HG03139 (cell line): ENCODE measurements around the gene CD9.
A peak's percentile ranks its signal among the peaks of the same experiment; 100 is the strongest.
"Not testable (repeated sequence)": the region's sequence is repeated elsewhere in the genome, so short reads cannot be mapped to it uniquely, and the experiment has no call there.

Experiments used
- ATAC-seq: cut with Tn5 transposase; IDR thresholded peaks from one replicate; pipeline ENCODE4 v1.9.1; 2021; ENCODE audit not compliant: unreplicated experiment

CD9 gene, protein sequence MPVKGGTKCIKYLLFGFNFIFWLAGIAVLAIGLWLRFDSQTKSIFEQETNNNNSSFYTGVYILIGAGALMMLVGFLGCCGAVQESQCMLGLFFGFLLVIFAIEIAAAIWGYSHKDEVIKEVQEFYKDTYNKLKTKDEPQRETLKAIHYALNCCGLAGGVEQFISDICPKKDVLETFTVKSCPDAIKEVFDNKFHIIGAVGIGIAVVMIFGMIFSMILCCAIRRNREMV

DNA sequence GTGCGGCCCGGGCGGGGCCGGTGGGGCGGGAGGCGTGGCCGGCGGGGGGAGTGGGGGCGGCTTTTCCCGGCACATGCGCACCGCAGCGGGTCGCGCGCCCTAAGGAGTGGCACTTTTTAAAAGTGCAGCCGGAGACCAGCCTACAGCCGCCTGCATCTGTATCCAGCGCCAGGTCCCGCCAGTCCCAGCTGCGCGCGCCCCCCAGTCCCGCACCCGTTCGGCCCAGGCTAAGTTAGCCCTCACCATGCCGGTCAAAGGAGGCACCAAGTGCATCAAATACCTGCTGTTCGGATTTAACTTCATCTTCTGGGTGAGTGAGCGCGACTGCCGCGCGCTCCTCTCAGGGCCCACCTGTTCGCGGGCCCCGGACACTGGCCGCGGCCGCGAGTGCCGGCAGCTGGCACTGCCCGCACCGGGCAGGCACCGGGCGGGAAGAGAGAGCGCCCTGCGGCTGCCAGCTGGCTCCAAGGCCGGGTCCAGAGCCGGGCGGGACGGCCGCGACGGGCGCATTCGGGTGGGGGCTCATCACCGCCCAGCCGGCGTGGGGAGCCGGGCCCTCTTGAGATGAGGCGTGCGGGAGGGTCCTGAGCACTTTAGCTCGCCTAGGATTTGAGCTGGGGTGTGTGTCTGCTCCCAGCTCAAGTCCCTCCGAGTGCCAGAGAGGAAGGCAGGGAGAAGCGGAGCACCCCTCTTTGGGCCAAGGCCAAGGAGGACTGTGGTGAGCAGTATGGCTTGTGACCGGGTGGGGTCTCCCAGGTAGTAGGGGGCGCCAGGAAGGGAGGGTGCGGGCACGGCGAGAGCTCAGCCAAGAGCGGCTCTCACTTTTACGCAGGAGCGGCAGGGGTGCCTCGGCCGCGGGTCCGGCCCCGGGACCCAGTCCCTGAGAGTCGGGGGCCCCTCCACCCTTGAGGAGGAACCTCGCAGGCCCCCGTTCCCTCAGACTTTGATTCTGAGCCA lies at the start of gene CD9:
CD9 (plus strand) TSS at position 145 of the 957 bp plus-strand sequence; CDS start at position 245, 100 bp downstream.
- no peak for ATAC-seq

DNA sequence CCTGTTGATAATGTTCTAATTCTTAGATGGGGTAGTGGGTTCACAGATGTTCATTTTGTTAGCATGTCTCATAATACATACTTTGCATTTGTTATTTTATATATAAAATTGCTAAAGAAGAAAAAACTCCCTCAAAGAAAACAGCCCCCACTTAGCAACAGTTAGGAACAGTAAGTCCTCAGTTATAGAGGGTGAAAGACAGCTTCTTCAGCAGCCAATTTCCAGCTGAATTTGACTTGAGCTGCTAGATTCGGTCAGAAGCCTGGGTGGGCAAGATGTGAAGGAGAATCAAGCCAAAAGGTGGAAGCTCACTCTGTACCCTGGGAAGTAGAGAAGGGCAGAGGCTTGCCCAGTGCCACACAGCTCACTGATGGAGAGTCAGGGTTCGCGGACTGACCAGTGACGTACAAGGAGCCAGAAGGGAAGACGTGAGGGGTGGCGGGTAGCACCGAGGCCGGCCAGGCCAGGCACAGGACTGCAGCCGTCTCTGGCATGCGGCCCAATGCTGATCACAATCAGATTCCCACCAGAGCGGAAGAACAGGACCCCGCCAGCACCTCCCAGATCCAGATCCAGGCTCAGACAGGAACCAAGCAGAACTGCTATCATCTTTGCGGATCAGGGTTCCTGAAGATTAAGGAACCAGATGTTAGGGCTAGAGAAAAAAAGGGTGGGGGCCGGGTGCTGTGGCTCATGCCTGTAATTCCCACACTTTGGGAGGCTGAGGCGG lies 45.3 kb upstream of the CD9 start:
- ATAC-seq = no peak

DNA sequence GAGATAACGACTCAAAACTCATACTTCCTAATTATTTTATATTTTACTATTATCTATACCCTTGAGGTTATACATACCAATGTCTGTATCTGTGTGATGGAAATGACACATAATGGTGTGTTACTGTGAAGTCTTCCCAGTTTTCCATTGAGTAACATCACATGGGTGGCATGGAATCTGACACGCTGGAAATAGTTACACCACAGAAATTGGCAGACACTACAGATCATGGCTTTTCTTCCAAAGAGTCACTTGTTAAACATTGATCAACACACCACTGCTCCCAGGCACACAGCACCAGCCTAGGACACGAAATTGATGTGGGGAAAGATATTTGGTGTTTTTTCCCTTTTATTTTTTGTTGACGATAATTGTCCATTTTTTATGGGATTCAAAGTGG lies 42.7 kb upstream of the CD9 start:
- no peak for ATAC-seq

DNA sequence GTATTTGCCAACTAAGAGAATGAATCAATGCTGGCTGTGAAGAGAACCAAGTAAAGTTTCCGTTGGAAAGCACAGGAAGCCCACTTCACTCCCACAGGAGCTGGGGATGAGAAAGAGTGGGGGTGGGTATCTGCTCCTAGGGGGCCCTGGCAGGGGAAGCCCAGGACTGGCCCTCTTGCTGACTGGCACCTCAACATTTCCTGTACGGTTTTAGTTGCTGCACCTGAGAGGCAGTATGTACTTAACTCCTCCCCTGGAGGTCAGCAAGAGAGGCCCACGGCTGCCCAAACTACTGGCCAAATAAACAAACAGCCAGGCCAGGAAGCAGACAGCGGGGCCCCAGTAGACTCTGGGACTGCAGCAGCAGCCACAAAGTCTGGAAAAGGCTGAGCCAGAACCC lies 41.9 kb upstream of the CD9 start:
- no peak for ATAC-seq

DNA sequence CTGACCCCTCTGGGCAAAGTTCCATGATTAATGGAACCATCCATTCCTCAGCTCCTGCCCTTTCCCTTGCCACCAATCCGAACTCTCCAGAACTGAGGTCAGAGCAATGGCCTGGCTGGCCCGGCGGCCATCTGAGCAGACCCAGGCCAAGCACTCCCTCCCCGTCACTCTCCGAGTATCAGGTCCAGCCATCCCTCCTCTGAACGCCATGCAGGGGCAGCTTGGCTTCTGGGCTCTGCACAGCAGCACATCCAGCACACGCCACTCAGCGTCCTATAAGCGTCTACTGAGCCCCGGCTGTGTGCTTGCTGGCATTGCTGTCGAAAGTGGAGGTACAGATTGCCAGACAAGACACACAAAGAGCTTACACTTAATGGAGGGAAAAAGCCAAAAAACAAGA lies 41.5 kb upstream of the CD9 start:
- no peak for ATAC-seq

DNA sequence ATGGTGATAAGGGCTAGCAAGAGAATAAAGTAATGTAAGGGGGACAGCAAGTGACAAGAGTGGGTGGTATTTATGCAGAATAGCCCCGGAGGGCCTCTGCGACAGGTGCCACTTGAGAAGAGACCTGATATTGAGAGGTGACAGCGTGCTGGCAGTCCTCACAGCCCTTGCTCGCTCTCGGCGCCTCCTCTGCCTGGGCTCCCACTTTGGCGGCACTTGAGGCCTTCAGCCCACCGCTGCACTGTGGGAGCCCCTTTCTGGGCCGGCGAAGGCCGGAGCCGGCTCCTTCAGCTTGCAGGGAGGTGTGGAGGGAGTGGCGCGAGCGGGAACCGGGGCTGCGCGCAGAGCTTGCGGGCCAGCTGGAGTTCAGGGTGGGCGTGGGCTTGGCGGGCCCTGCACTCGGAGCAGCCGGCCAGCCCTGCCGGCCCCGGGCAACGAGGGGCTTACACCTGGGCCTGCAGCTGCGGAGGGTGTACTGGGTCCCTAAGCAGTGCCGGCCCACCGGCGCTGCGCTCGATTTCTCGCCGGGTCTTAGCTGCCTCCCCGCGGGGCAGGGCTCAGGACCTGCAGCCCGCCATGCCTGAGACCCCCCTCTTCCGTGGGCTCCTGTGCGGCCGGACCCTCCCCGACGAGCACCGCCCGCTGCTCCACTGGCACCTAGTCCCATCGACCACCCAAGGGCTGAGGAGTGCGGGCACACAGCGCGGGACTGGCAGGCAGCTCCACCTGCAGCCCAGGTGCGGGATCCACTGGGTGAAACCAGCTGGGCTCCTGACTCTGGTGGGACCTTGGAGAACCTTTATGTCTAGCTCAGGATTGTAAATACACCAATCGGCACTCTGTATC lies 40.8 kb upstream of the CD9 start:
- not testable (repeated sequence) for ATAC-seq

DNA sequence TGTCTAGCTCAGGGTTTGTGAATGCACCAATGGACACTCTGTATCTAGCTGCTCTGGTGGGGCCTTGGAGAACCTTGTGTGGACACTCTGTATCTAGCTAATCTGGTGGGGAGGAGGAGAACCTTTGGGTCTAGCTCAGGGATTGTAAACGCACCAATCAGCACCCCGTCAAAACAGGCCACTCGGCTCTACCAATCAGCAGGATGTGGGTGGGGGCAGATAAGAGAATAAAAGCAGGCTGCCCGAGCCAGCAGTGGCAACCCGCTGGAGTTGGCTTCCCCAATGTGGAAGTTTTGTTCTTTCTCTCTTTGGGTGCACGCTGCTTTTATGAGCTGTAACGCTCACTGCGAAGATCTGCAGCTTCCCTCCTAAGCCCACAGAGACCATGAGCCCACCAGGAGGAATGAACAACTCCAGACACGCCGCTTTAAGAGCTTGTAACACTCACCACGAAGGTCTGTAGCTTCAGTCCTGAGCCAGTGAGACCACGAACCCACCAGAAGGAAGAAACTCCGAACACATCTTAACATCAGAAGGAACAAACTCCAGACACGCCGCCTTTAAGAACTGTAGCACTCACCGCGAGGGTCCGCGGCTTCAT lies 40.1 kb upstream of the CD9 start:
- ATAC-seq = not testable (repeated sequence)

DNA sequence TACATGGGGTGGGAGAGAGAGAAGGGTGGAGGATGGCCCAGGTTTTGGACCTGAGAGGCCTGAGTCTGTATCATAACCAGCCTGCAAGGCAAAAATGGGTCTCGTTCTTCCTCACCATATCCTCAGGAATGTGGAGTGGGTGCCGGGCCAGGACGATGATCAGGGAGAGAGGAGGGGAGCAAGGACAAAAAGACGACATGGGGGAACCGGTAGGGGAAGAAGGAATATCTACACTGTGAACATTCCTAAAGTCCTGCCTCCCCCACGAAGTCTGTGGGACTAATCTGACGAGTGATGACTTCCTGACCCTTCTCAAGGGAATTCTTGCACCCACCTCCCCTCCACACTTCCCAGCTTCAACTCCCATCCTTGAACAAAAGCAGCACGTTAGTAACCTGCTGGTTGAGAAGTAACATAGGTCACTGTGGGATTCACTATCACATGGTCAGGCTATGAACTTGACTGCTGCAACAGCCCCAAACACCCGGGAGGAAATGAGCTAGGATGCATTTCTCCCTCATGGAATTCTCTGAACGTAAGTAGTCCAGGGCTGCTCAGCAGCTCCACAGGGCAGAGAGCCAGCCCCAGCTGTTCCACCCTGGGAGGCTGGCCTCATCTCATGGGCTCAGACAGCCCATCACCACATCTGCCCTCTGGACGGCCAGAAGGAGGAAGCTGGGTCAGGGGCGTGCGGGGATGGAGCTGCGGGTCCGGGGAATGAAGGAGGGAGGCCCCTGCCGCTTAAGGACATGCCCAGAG lies 38.9 kb upstream of the CD9 start:
- no peak for ATAC-seq

DNA sequence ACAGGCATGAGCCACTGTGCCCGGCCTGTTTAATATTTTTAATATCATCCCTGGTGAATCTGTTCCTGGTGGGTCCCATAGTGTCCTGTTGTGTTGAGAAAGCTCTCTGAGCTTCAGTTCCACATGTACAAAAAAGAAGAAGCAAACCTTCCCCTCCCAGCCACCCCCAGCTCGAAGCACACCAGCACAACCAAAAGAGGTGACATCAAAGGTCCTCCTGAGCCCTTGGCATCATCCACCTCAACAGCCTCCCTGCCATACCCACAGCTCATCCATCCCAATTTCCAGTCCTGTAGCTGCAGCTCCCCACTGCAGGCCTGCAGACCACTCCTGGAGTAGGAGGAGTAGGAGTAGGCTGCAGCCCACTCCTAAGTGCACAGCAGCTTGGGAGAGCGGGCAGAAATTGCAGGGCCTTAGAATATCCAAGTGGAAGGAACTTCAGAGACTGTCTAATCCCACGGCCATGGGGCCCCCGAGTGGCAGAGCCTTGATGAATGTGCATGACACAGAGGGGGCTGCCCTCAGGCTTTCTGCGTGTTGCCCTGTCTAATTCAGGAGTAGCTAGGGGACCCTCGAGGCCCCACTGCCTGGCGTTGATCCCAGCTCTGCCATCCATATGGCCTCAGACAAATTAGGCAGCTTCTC lies 36.7 kb upstream of the CD9 start:
- ATAC-seq = no peak

DNA sequence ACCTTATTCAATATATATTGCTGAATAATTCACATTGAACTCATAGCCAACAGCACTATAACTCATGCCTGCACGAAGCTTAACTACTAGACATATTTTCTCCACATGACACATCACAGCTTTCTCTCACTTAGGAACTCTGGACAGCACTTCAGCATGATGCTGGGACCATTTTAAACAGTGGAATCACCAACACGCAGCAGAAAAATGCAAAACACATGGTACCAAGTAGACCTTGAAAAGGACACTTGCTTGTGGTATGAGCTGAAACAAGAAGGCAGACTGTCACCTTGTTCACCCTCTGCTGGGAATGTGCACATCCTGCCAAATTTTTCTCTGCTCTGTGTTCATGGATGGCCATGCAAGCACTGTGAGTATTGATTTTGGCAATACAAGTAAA lies 34.8 kb upstream of the CD9 start:
- no peak for ATAC-seq

DNA sequence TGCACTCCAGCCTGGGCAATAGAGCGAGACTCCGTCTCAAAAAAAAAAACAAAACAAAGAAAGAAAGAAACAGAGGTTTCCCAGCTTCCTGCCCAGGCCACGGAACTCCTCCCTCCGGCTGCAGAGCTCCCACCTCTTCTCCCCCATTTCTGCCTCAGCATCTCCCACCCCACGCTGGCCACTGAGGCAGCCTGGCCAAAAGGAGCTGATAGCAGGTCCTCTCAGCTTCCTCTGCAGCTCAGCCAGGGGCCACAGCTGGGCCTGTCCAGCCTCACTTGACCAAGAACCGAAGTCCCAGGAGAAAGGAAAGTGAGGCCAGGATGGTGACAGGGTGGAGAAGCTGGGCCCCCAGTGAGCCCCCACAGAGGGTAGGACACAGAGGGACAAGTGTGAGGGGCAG lies 33.4 kb upstream of the CD9 start:
- no peak for ATAC-seq

DNA sequence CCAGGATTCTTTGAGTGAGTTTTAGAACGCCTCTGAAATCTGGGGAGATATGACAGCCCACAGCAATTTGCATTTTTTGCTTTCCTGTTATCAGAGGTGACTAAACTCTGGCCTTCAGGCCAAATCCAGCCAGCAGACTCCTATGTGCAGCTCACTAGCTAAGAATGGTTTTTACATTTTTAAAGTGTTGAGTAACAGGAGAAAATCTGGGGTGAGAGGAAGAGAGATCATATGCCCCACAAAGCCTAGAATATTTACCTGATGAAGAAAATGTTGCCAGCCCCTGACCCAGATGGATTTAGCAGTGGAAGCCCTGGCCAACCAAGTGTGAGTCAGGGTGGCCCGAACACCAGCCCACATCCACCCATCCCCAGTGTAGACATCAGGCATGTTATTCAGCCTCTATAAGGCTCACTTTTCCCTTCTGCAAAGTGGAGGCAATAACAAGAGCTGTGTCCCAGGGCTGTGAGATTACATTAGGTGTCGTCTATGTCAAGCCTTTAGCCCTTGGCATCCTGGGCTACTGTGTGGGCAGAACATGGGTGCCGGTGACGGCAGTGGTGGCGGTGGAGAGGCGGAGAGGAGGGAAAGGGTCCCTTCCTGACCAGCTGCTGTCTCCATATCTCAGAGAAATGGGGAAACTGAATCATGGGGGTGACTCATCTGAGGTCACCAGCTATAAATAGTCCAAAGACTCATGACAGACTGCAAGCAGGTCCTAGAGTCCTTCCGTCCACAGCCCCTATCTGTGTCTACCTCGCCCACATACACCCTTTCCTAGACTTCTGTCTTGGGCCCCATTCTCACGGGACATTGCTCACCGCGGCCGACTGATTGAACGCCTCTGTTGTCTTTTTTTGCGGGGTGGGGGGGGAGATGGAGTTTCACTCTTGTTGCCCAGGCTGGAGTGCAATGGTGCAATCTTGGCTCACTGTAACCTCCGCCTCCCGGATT lies 32.6 kb upstream of the CD9 start:
- ATAC-seq = peak; percentile 80

DNA sequence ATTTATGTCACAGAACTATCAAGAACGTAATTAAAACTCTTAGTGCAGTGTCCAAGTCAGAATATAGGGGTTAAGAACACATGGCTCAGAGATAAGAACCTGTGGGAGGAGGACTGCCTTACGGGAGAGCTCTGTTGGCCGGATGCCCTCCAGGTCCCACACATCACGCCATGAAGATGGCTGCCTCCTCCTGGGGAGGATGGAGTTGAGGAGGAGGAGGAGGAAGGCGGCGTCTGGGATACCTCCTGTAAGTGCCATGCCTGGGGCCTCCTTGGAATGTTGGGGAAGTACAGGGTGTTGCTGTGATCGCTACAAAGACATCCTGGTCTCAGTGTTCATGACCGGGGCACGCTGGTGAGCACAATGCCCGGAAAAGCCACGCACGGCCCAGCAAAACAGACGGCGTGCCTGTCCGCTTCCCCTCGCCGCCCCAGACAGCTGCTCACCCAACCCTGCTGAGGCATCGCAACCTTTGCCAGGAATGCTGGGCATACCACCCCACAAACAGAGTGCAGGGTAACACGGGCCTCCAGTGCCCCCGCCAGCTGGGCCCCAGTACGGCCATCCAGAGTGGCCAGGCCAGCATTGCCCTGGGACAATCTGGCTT lies 28.7 kb upstream of the CD9 start:
- ATAC-seq = no peak

DNA sequence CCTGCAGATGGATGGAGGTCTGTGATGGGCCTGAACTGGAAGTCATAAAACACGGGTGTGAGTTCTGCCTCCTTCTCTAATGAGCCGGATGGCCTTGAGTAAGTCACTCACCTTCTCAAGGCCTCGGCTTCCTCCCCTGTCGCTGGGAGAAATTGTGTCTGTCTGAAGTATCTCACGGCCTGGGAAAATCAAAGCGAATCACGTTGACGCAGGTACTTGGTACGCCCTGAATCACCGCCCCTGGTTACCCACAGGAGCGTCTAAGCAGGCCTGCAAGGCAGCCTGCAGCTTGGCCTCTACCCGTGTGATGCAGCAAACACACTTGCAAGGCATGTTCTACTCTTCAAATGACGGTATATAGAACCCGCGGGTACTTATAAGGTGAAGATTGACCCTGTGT lies 28.1 kb upstream of the CD9 start:
- ATAC-seq = no peak

DNA sequence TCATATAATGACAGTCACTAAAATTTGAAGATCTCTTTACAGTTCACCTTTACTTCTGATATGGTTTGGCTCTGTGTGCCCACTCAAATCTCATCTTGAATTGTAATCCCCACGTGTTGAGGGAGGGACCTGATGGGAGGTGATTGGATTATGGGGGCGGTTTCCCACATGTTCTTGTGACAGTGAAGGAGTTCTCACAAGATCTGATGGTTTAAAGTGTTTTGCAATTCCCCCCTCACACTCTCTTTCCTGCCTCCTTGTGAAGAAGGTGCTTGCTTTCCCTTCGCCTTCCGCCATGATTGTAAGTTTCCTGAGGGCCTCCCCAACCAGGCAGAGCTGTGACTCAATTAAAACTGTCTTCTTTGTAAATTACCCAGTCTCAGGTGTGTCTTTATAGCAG lies 27.3 kb upstream of the CD9 start:
- ATAC-seq = no peak

DNA sequence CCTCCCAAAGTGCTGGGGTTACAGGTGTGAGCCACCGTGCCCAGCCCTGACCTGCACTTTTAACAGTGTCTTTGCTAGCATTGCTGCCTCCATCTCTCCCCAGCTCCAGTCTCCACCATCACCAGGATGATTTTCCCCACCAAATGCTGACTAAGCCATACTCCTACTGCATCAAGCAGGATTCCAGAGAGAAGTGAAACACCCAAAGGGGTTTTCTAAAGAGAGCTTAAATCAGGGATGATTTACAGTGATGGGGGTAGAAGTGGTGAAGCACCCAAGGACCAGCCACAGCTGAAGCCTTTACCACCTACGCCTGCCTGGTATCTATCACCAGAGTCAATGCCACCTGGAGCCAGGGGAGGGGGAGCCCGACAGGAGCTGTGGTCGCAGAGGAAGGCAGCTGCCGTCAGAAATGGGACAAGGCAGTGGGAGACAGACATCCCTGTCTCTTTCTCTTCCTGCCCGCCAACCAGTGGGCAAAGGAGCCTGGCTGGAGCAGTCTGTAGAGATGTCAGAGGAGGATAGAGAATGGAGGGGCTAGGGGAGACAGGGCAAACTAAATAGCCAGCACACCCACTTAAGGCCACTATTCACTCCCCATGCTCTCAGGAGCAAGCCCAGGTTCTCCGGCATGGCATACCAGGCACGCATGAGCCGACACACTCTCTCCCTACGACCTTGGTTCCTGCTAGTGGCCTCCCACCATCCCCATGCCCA lies 22.4 kb upstream of the CD9 start:
- no peak for ATAC-seq
